Measurements from ENCODE around the gene IFIT1B. TPM values are rescaled to one million over a fixed set of nuclear protein-coding genes. Genes with fewer than 3 reads are reported as not detected.

Gene IFIT1B
- total and polyA plus RNA-seq, 9 of the 15 experiments (the other 6 are each of a cell fraction or from before 2014, with no cell fraction given): not detected

- TF ChIP-seq CHD7 (IDR thresholded peaks at IDR 0.05; ENCODE audit: low read depth, low read length) (no peak), ETV1 (tag; conservative IDR thresholded peaks at IDR 0.05; ENCODE audit: low read depth) (no peak), EP400 (IDR thresholded peaks at IDR 0.05) (no peak; the same call in 1 of the 2 replicates), SP2 (IDR thresholded peaks at IDR 0.05; ENCODE audit: extremely low read depth, low read depth, low read length, poor library complexity, severe bottlenecking) (no peak), DNMT1 (IDR thresholded peaks at IDR 0.05) (no peak), PML (IDR thresholded peaks at IDR 0.05; ENCODE audit: low read length) (0 out of 2 replicates have a peak, but pooled peaks have one; percentile 0), KAT7 (CRISPR knock-in tag; IDR thresholded peaks at IDR 0.05; ENCODE audit: borderline replicate concordance) (0 out of 2 replicates have a peak, but pooled peaks have one; percentile 48), ZNF354B (CRISPR knock-in tag; IDR thresholded peaks at IDR 0.05) (no peak), TAL1 (IDR thresholded peaks at IDR 0.05) (peak; percentile 58), MTA2 (IDR thresholded peaks at IDR 0.05; ENCODE audit: low read depth) (peak; percentile 48; the same call in 1 of the 2 replicates), NR2C1 (IDR thresholded peaks at IDR 0.05) (no peak), NR2C1 (tag; IDR thresholded peaks at IDR 0.05) (no peak), YY1 (IDR thresholded peaks at IDR 0.05; ENCODE audit: borderline replicate concordance in 1 of 3, control insufficient read depth in 1 of 3, extremely low read depth in 1 of 3, insufficient read depth in 3 of 3, insufficient read length in 1 of 3, insufficient replicate concordance in 2 of 3, low read depth in 1 of 3, low read length in 2 of 3) (no peak)
- TF ChIP-seq, protein P1, sequence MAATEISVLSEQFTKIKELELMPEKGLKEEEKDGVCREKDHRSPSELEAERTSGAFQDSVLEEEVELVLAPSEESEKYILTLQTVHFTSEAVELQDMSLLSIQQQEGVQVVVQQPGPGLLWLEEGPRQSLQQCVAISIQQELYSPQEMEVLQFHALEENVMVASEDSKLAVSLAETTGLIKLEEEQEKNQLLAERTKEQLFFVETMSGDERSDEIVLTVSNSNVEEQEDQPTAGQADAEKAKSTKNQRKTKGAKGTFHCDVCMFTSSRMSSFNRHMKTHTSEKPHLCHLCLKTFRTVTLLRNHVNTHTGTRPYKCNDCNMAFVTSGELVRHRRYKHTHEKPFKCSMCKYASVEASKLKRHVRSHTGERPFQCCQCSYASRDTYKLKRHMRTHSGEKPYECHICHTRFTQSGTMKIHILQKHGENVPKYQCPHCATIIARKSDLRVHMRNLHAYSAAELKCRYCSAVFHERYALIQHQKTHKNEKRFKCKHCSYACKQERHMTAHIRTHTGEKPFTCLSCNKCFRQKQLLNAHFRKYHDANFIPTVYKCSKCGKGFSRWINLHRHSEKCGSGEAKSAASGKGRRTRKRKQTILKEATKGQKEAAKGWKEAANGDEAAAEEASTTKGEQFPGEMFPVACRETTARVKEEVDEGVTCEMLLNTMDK (IDR thresholded peaks at IDR 0.05; ENCODE audit: borderline replicate concordance, insufficient read depth, low read depth, low read length, poor library complexity, severe bottlenecking): no peak
Observed at GRCh38 chr10:89373916-89374711, 3.7 kb upstream of the IFIT1B start (continued).

All from K562 (cell line).